Measurements from ENCODE around the gene RNF7.

GRCh38 chr3:141737678-141738021, 448 bp upstream of the RNF7 start:
- TF ChIP-seq POLR2A (IDR thresholded peaks at IDR 0.05; ENCODE audit: low read depth, low read length) (no peak), CTCF (IDR thresholded peaks at IDR 0.05; ENCODE audit: extremely low read depth in 1 of 2, insufficient read depth in 1 of 2, low read depth in 1 of 2, low read length in 2 of 2) (no peak), JUN (IDR thresholded peaks at IDR 0.05; ENCODE audit: borderline replicate concordance, insufficient read depth, insufficient read length, low read depth) (no peak), EZH2 (IDR thresholded peaks at IDR 0.05; ENCODE audit: borderline replicate concordance, low read depth, low read length, severe bottlenecking) (no peak), MAX (IDR thresholded peaks at IDR 0.05; ENCODE audit: insufficient read depth, insufficient read length) (no peak)
